LNCaP clone FGC (cell line): ENCODE measurements around the gene SEMA3E.

ENCODE experiments used
- DNase-seq: peaks from one replicate; pipeline ENCODE4 v3.0.0-alpha.2; 2011; ENCODE audit warnings: low read depth
- H3K4me3 ChIP-seq: 2 replicates; pipeline ENCODE4 v1.5.1; 2011; ENCODE audit warnings: mild to moderate bottlenecking, low read depth, low read length, control low read depth
- TF ChIP-seq, protein P1 (sequence below): IDR thresholded peaks from 2 replicates; pipeline ENCODE4 v1.5.1; 2012; ENCODE audit warnings: mild to moderate bottlenecking; ENCODE audit not compliant: control insufficient read depth, insufficient read depth; ENCODE audit errors: extremely low read depth

SEMA3E gene

DNA sequence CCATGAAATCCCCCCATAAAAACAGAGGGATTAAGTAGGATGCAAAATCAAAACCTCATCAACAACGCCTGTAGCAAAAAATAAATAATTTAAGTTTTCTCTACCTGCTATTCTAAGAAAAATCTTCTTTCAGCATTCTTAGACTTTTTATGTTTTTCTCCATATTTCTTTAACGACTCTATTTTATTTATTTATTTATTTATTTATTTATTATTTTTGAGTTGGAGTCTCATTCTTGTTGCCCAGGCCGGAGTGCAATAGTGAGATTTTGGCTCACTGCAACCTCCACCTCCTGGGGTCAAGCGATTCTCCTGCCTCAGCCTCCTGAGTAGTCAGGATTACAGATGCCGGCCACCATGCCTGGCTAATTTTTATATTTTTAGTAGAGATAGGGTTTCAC lies 192.5 kb downstream of the SEMA3E start:
- H3K4me3 ChIP-seq, result no peak overlapping the region
- DNase-seq, result no peak
- TF ChIP-seq, protein P1, sequence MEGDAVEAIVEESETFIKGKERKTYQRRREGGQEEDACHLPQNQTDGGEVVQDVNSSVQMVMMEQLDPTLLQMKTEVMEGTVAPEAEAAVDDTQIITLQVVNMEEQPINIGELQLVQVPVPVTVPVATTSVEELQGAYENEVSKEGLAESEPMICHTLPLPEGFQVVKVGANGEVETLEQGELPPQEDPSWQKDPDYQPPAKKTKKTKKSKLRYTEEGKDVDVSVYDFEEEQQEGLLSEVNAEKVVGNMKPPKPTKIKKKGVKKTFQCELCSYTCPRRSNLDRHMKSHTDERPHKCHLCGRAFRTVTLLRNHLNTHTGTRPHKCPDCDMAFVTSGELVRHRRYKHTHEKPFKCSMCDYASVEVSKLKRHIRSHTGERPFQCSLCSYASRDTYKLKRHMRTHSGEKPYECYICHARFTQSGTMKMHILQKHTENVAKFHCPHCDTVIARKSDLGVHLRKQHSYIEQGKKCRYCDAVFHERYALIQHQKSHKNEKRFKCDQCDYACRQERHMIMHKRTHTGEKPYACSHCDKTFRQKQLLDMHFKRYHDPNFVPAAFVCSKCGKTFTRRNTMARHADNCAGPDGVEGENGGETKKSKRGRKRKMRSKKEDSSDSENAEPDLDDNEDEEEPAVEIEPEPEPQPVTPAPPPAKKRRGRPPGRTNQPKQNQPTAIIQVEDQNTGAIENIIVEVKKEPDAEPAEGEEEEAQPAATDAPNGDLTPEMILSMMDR, result no peak

DNA sequence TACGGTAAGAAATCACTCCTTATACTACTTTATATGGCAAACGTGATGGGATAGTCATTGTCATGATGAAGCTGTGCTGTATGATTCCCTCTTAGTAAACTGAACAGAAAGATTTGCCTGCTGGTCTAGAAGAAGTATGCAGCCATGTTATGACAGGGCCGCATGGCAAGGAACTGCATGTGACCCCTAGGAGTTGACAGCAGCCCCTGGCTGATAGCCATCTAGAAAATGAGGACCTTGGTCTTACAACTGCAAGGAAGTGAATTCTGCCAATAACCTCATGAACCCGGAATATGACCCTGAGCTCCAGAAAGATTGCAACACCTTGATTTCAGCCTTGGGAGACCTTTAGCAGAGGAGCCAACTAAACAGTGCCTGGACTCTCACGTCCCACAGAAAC lies 193.3 kb downstream of the SEMA3E start:
- no peak for DNase-seq
- TF ChIP-seq, protein P1, result no peak
- H3K4me3 ChIP-seq, result no peak overlapping the region

- TF ChIP-seq, protein P1, result no peak
- no peak for DNase-seq
- H3K4me3 ChIP-seq, result no peak overlapping the region
These were observed 196.7 kb downstream of the SEMA3E start for GRCh38 chr7:83452256-83452655.

DNA sequence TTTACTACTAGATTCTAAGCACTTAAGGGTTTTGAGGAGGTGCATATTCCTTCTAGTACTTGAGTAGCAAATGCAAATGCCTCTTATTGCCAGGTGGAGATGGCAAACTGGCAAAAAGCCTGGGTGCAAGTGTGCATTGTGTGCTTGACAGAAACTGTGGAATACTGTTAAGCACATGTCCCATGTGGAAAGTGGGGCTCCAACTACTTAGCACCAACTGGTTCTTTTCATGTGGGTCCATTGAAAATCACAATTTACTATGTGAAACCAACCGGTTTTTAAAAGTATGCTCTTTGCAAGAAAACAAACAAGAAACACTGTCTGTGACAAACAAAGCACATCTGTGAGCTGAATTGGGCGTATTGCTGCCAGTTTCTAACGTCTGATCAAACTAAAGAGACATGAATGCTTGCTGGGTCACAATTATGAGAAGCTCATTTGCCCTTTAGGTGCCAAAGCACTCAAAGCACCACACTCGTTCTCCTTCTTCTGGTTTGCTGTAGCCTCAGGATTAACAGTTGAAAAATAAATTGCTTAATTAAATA lies 197.4 kb downstream of the SEMA3E start:
- TF ChIP-seq, protein P1, result no peak
- DNase-seq, result no peak
- H3K4me3 ChIP-seq, result no peak overlapping the region

- TF ChIP-seq, protein P1, result no peak
- H3K4me3 ChIP-seq, result no peak overlapping the region
- DNase-seq, result no peak
These were observed 199.2 kb downstream of the SEMA3E start for GRCh38 chr7:83449781-83450180.

GRCh38 chr7:83447681-83448080 lies 201.3 kb downstream of the SEMA3E start:
- no peak for DNase-seq
- no peak overlapping the region for H3K4me3 ChIP-seq
- TF ChIP-seq, protein P1, result no peak

- TF ChIP-seq, protein P1, result no peak
- H3K4me3 ChIP-seq, result no peak overlapping the region
- no peak for DNase-seq
These were observed 202.8 kb downstream of the SEMA3E start for GRCh38 chr7:83446102-83446669.
